Vagina (tissue), 2 donors: ENCODE results near the gene MRTFA. TPM values are rescaled to one million over a fixed set of nuclear protein-coding genes. Genes with fewer than 3 reads are reported as not detected.

ENCODE experiments used
- DNase-seq, 2 donors: peaks; one replicate each; pipeline ENCODE4 v3.0.0-alpha.2; 2017; ENCODE audit errors: extremely low spot score in 2 of 2
- H3K27ac ChIP-seq: fragments of 200-600 bp; sonication (generic); one replicate; pipeline ENCODE4 v1.5.1; 2019
- H3K27me3 ChIP-seq: fragments of 200-600 bp; sonication (generic); one replicate; pipeline ENCODE4 v1.5.1; 2019
- H3K36me3 ChIP-seq, 2 donors: fragments of 200-600 bp; sonication (generic); one replicate each; pipeline ENCODE4 v1.5.1; 2017 to 2019
- H3K4me1 ChIP-seq: fragments of 200-600 bp; sonication (generic); one replicate; pipeline ENCODE4 v1.5.1; 2019
- H3K4me3 ChIP-seq, 2 donors: fragments of 200-600 bp; sonication (generic); 1 replicate in 1 of 2; 2 replicates in 1 of 2; pipeline ENCODE4 v1.5.1; 2016 to 2019
- H3K9me3 ChIP-seq: fragments of 200-600 bp; sonication (generic); one replicate; pipeline ENCODE4 v1.5.1; 2019
- POLR2A ChIP-seq, 2 donors: fragments of 450-650 bp; IDR thresholded peaks; one replicate each; pipeline ENCODE4 v1.6.1; 2017; ENCODE audit warnings: antibody characterized with exemption in 2 of 2, mild to moderate bottlenecking in 2 of 2, moderate library complexity in 2 of 2
- POLR2AphosphoS5 ChIP-seq, 2 donors: sonication (generic); formaldehyde crosslinking; IDR thresholded peaks; one replicate each; pipeline ENCODE4 v1.9.0; 2017; ENCODE audit warnings: antibody characterized with exemption in 2 of 2, mild to moderate bottlenecking in 2 of 2, low read depth in 1 of 2; ENCODE audit not compliant: insufficient read depth in 1 of 2
- intact Hi-C: fragments of 100-400 bp; cut with DNase I; formaldehyde crosslinking; loops from one replicate; pipeline ENCODE4 v1.15.1; 2023
- total RNA-seq: library from RNA; depleted of rRNA; stranded (reverse); fragments of >200 nt; gene quantifications from one replicate; pipeline ENCODE4 v1.2.3, GENCODE V29; 2016
- TF ChIP-seq, protein P1 (sequence below), 3 experiments: fragments of 450-650 bp in 2 of 3; fragments of 200-600 bp in 1 of 3; sonication (generic) in 1 of 3; IDR thresholded peaks; one replicate each; pipeline ENCODE4 v1.5.1; 2017 to 2019; ENCODE audit warnings: antibody characterized with exemption in 3 of 3, mild to moderate bottlenecking in 2 of 3, moderate library complexity in 2 of 3

Gene MRTFA
- total RNA-seq, 1 donor from 2014 or later = 99.4 TPM

DNA sequence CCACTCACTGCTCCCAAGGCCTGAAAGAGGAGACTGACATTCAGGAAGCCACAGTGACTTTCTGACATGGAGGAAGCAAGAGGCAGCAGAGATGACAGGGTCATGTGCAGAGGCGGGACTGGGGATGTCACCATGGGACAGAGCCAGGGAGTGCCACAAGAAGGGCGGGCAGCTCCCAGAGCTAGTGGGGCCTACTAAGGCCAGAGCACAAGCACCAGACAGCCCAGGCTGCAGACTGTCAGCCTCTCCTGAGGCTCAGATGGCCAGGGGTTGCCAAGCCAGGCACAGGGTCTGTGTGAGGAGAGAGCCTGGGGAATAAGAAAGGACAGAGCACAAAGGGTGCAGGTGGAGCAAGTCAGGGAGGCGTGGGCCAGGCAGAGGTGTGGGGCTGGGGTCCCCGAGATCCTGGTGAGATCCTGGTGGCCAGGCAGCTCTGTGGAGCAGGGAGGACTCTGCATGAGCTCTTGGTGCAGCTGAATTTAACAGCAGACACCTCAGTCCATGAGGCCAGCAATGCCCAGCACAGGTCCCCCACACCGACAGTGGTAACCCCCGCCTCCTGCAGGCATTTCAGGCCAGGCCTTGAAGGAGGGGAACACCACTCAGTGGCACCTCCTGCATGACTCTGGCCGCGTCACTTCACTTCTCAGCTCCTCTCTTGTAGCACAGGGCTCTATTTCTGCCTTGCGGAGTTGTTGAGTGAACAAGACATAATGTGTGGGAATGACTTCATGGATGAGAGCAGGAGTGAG is 213.8 kb downstream of the MRTFA start:
- intact Hi-C loops = no loop called here
- Histone ChIP-seq H3K36me3 (peaks cover 0 to 75% of the 10 kb centered on the region in 2 donors), H3K4me3 (no peak overlapping the region), H3K4me1 (no peaks in the 10 kb centered on the region), H3K9me3 (no peaks in the 10 kb centered on the region), H3K27ac (no peak overlapping the region), H3K27me3 (no peaks in the 10 kb centered on the region)
- TF ChIP-seq, protein P1, sequence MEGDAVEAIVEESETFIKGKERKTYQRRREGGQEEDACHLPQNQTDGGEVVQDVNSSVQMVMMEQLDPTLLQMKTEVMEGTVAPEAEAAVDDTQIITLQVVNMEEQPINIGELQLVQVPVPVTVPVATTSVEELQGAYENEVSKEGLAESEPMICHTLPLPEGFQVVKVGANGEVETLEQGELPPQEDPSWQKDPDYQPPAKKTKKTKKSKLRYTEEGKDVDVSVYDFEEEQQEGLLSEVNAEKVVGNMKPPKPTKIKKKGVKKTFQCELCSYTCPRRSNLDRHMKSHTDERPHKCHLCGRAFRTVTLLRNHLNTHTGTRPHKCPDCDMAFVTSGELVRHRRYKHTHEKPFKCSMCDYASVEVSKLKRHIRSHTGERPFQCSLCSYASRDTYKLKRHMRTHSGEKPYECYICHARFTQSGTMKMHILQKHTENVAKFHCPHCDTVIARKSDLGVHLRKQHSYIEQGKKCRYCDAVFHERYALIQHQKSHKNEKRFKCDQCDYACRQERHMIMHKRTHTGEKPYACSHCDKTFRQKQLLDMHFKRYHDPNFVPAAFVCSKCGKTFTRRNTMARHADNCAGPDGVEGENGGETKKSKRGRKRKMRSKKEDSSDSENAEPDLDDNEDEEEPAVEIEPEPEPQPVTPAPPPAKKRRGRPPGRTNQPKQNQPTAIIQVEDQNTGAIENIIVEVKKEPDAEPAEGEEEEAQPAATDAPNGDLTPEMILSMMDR (IDR thresholded peaks at IDR 0.05) = no peak
- TF ChIP-seq POLR2AphosphoS5 (IDR thresholded peaks at IDR 0.05; ENCODE audit: insufficient read depth in 1 of 2, low read depth in 1 of 2) = no peak
- no peak for TF ChIP-seq POLR2A (IDR thresholded peaks at IDR 0.05)
- DNase-seq = no peak

DNA sequence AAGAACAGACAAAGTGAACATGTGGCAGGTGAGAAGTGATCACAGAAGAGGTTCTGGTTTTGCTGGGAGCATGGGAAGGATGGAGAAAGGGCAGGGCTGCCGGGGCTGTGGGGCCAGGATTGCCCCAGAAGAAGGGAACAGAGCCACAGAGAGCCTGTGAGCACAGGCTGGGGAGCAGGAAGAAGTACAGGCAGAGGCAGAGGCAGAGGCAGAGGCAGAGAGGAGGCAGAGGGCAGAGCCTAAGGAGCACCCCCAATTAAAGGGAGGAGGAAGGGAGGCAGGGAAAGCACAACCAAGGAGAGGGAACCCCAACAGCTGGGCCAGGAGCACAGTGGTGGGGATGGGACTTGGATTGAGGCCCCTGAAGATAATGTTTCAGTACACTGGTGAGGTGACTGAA is 214.6 kb downstream of the MRTFA start:
- no peaks in the 10 kb centered on the region for H3K27me3 ChIP-seq
- no peaks in the 10 kb centered on the region for H3K9me3 ChIP-seq
- H3K4me1 ChIP-seq = no peaks in the 10 kb centered on the region
- intact Hi-C loops = no loop called here
- H3K36me3 ChIP-seq = peaks cover 0 to 73% of the 10 kb centered on the region in 2 donors
- no peak overlapping the region for H3K27ac ChIP-seq
- H3K4me3 ChIP-seq = no peak overlapping the region
- no peak for DNase-seq
- TF ChIP-seq POLR2A (IDR thresholded peaks at IDR 0.05) = no peak
- TF ChIP-seq POLR2AphosphoS5 (IDR thresholded peaks at IDR 0.05; ENCODE audit: insufficient read depth in 1 of 2, low read depth in 1 of 2) = no peak
- TF ChIP-seq, protein P1 (IDR thresholded peaks at IDR 0.05) = no peak

DNA sequence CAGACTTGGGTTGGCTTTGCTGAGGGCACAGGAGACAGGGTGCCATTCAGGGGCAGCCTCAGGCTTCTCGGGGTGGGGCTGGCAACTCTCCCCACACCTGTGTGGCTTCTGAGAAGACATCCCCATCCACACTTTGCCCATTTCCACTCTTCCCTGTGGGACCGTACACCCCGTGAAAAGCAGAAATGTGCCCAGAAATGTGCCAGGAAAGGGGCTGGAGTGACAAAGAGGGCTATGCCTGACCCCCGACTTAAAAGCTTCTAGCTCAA is 215.5 kb downstream of the MRTFA start:
- DNase-seq = no peak

GRCh38 chr22:40420341-40421081 is 216.0 kb downstream of the MRTFA start:
- TF ChIP-seq POLR2AphosphoS5 (IDR thresholded peaks at IDR 0.05; ENCODE audit: insufficient read depth in 1 of 2, low read depth in 1 of 2) (no peak), POLR2A (IDR thresholded peaks at IDR 0.05) (no peak)
- TF ChIP-seq, protein P1 (IDR thresholded peaks at IDR 0.05) = no peak
- H3K27ac ChIP-seq = no peak overlapping the region
- H3K27me3 ChIP-seq = no peaks in the 10 kb centered on the region
- DNase-seq = no peak
- intact Hi-C loops = no loop called here
- H3K4me3 ChIP-seq = no peak overlapping the region
- H3K9me3 ChIP-seq = no peaks in the 10 kb centered on the region
- H3K36me3 ChIP-seq = peaks cover 0 to 77% of the 10 kb centered on the region in 2 donors
- no peaks in the 10 kb centered on the region for H3K4me1 ChIP-seq

More for the DNA sequence above, 215.5 kb downstream of the MRTFA start:
- Histone ChIP-seq H3K27ac (no peak overlapping the region), H3K4me3 (no peak overlapping the region), H3K36me3 (peaks cover 0 to 78% of the 10 kb centered on the region in 2 donors), H3K4me1 (no peaks in the 10 kb centered on the region), H3K9me3 (no peaks in the 10 kb centered on the region), H3K27me3 (no peaks in the 10 kb centered on the region)
- TF ChIP-seq POLR2A (IDR thresholded peaks at IDR 0.05) (no peak), POLR2AphosphoS5 (IDR thresholded peaks at IDR 0.05; ENCODE audit: insufficient read depth in 1 of 2, low read depth in 1 of 2) (no peak)
- TF ChIP-seq, protein P1 (IDR thresholded peaks at IDR 0.05) = no peak
- intact Hi-C loops = no loop called here

GRCh38 chr22:40419718-40420117 is 216.8 kb downstream of the MRTFA start:
- Histone ChIP-seq H3K9me3 (no peaks in the 10 kb centered on the region), H3K27me3 (no peaks in the 10 kb centered on the region), H3K4me3 (no peak overlapping the region), H3K27ac (no peak overlapping the region), H3K36me3 (peaks cover 0 to 69% of the 10 kb centered on the region in 2 donors), H3K4me1 (no peaks in the 10 kb centered on the region)
- intact Hi-C loops = no loop called here
- DNase-seq = no peak
- no peak for TF ChIP-seq POLR2AphosphoS5 (IDR thresholded peaks at IDR 0.05; ENCODE audit: insufficient read depth in 1 of 2, low read depth in 1 of 2)
- TF ChIP-seq, protein P1 (IDR thresholded peaks at IDR 0.05) = no peak
- TF ChIP-seq POLR2A (IDR thresholded peaks at IDR 0.05) = no peak
